Germinal center (tissue), 1 donor: Measurements from ENCODE around the gene LOC128125822.
A peak's percentile ranks its signal among the peaks of the same experiment; 100 is the strongest.

Source experiments
- DNase-seq: peaks from one replicate; pipeline ENCODE4 v3.0.0; 2012; ENCODE audit warnings: mixed read lengths, low spot score

Gene LOC128125822

GRCh38 chr6:63556369-63556768, 15.9 kb upstream of the LOC128125822 start:
- no peak for DNase-seq

GRCh38 chr6:63558278-63558677, 14.0 kb upstream of the LOC128125822 start:
- no peak for DNase-seq

- no peak for DNase-seq
Observed at GRCh38 chr6:63560801-63561287, 11.4 kb upstream of the LOC128125822 start.

- DNase-seq: no peak
Observed at GRCh38 chr6:63561288-63561687, 11.0 kb upstream of the LOC128125822 start.

GRCh38 chr6:63563235-63563634, 9.0 kb upstream of the LOC128125822 start:
- DNase-seq: no peak

- DNase-seq: no peak
Observed at GRCh38 chr6:63565058-63565726, 7.1 kb upstream of the LOC128125822 start.

- DNase-seq: no peak
Observed at GRCh38 chr6:63565727-63566596, 6.3 kb upstream of the LOC128125822 start.

- DNase-seq: no peak
Observed at GRCh38 chr6:63567966-63568365, 4.3 kb upstream of the LOC128125822 start.

GRCh38 chr6:63571361-63572043, 778 bp upstream of the LOC128125822 start:
- DNase-seq: peak; percentile 29

- peak; percentile 39 for DNase-seq
Observed at GRCh38 chr6:63572747-63573075, 431 bp downstream of the LOC128125822 start.

GRCh38 chr6:63573076-63573898, 1.0 kb downstream of the LOC128125822 start:
- DNase-seq: peak; percentile 59

GRCh38 chr6:63573899-63574553, 1.7 kb downstream of the LOC128125822 start:
- peak; percentile 11 for DNase-seq

GRCh38 chr6:63574554-63574900, 2.2 kb downstream of the LOC128125822 start:
- no peak for DNase-seq

GRCh38 chr6:63576147-63576772, 4.0 kb downstream of the LOC128125822 start:
- no peak for DNase-seq

GRCh38 chr6:63576985-63577712, 4.9 kb downstream of the LOC128125822 start:
- no peak for DNase-seq

GRCh38 chr6:63578757-63579156, 6.5 kb downstream of the LOC128125822 start:
- no peak for DNase-seq

- DNase-seq: no peak
Observed at GRCh38 chr6:63579937-63580703, 7.8 kb downstream of the LOC128125822 start.

GRCh38 chr6:63580704-63580961, 8.4 kb downstream of the LOC128125822 start:
- DNase-seq: no peak

GRCh38 chr6:63581355-63582013, 9.2 kb downstream of the LOC128125822 start:
- DNase-seq: no peak
